Endothelial cell of umbilical vein (primary cell): ENCODE results near the gene WDR41.

Experiments used
- CTCF ChIP-seq, 2 donors: IDR thresholded peaks; 1 replicate in 1 of 2; 2 replicates in 1 of 2; pipeline ENCODE4 v1.5.1; 2011; ENCODE audit warnings: low read length in 2 of 2, mild to moderate bottlenecking in 2 of 2, moderate library complexity in 2 of 2, control low read depth in 1 of 2, inconsistent platforms in 1 of 2, low read depth in 1 of 2; ENCODE audit not compliant: insufficient read depth in 1 of 2; ENCODE audit errors: extremely low read depth in 1 of 2
- GATA2 ChIP-seq: IDR thresholded peaks from 2 replicates; pipeline ENCODE4 v1.7.0; 2011; ENCODE audit warnings: low read depth, mild to moderate bottlenecking, moderate library complexity, mixed read lengths, low read length; ENCODE audit not compliant: insufficient read length, insufficient read depth
- JUN ChIP-seq: IDR thresholded peaks from 2 replicates; pipeline ENCODE4 v1.6.1; 2011; ENCODE audit warnings: borderline replicate concordance, low read depth; ENCODE audit not compliant: insufficient read length, insufficient read depth
- MAX ChIP-seq: IDR thresholded peaks from 2 replicates; pipeline ENCODE4 v1.6.1; 2011; ENCODE audit not compliant: insufficient read depth, insufficient read length
- POLR2A ChIP-seq: IDR thresholded peaks from 2 replicates; pipeline ENCODE4 v1.6.1; 2012; ENCODE audit warnings: low read depth, mild to moderate bottlenecking, control low read depth, low read length

- TF ChIP-seq GATA2: no peak
- no peak for TF ChIP-seq CTCF (IDR thresholded peaks at IDR 0.05; ENCODE audit: extremely low read depth in 1 of 2, insufficient read depth in 1 of 2, low read depth in 1 of 2, low read length in 2 of 2)
- TF ChIP-seq JUN: no peak
- no peak for TF ChIP-seq MAX
- TF ChIP-seq POLR2A: no peak
These were observed 91.5 kb downstream of the WDR41 start for GRCh38 chr5:77400645-77401044.
